Endothelial cell of umbilical vein (primary cell): Measurements from ENCODE around the gene TMEM273. TPM values are rescaled to one million over a fixed set of nuclear protein-coding genes. Genes with fewer than 3 reads are reported as not detected.

Experiments
- BruUV-seq: library from RNA; stranded (reverse); fragments of 400-500 nt; replicated peaks from 2 replicates; lab custom pipeline; 2021; lab: Mats Ljungman, UMichigan
- CTCF ChIA-PET: fragments of 300-600, 350-600 bp; sonication (Branson Sonifier 250); formaldehyde crosslinking; loops from one replicate; lab custom pipeline; 2021; ENCODE audit warnings: antibody characterized with exemption, inconsistent platforms; lab: Charles Lee
- POLR2A ChIA-PET: fragments of 300-600, 350-600 bp; sonication (Branson Sonifier 250); formaldehyde crosslinking; loops from one replicate; lab custom pipeline; 2021; ENCODE audit warnings: antibody characterized with exemption, inconsistent platforms; lab: Charles Lee
- DNase-seq: peaks from one replicate; pipeline ENCODE4 v3.0.0-alpha.2; 2011; ENCODE audit warnings: low read depth, low spot score
- FAIRE-seq: peaks from 2 replicates; lab custom pipeline; 2011; peaks lifted over from hg19 to GRCh38; lab: Jason Lieb, UNC
- H2AFZ ChIP-seq: 2 replicates; pipeline ENCODE4 v1.6.0; 2012; ENCODE audit warnings: low read depth, low read length, control low read depth, inconsistent platforms
- H3K27ac ChIP-seq: 2 replicates; pipeline ENCODE4 v1.5.1; 2011; ENCODE audit warnings: low read depth, mild to moderate bottlenecking, control low read depth, low read length, moderate library complexity; ENCODE audit not compliant: insufficient read depth
- H3K27me3 ChIP-seq, 2 experiments: 2 replicates each; pipeline versions ENCODE4 v1.6.0 to v1.6.1; 2011; ENCODE audit warnings: low read length in 2 of 2, mixed read lengths in 1 of 2; ENCODE audit not compliant: control insufficient read depth in 2 of 2, insufficient read depth in 2 of 2
- H3K36me3 ChIP-seq, 2 experiments: 2 replicates in 1 of 2; 3 replicates in 1 of 2; pipeline ENCODE4 v1.5.1; 2011; ENCODE audit warnings: low read length in 2 of 2, mild to moderate bottlenecking in 1 of 2, moderate library complexity in 1 of 2; ENCODE audit not compliant: control insufficient read depth in 2 of 2, insufficient read depth in 2 of 2; ENCODE audit errors: extremely low read depth in 1 of 2
- H3K4me1 ChIP-seq: 3 replicates; pipeline ENCODE4 v1.5.1; 2011; ENCODE audit warnings: mild to moderate bottlenecking, low read length; ENCODE audit not compliant: control insufficient read depth, insufficient read depth; ENCODE audit errors: extremely low read depth
- H3K4me2 ChIP-seq: 2 replicates; pipeline ENCODE4 v1.6.1; 2011; ENCODE audit warnings: low read length, control low read depth, mixed read lengths; ENCODE audit not compliant: insufficient read depth
- H3K4me3 ChIP-seq, 3 experiments: fragments of 200-600 bp in 1 of 3; sonication (generic), shearing (Covaris generic) in 1 of 3; replicated peaks in 1 of 3; 2 replicates each; pipeline ENCODE4 v1.5.1; 2011 to 2016; ENCODE audit warnings: control low read depth in 3 of 3, low read length in 3 of 3, mild to moderate bottlenecking in 2 of 3, inconsistent platforms in 1 of 3, low read depth in 1 of 3, moderate library complexity in 1 of 3; ENCODE audit not compliant: insufficient read depth in 1 of 3
- H3K79me2 ChIP-seq: 2 replicates; pipeline ENCODE4 v1.6.0; 2012; ENCODE audit warnings: low read length, inconsistent platforms; ENCODE audit not compliant: control insufficient read depth, insufficient read depth
- H3K9ac ChIP-seq: replicated peaks from 2 replicates; pipeline ENCODE3; 2011; ENCODE audit warnings: low read length, control low read depth; ENCODE audit not compliant: insufficient read depth; ENCODE audit errors: extremely low read depth
- H3K9me1 ChIP-seq: replicated peaks from 3 replicates; pipeline ENCODE4 v1.6.0; 2011; ENCODE audit warnings: mild to moderate bottlenecking, low read length; ENCODE audit not compliant: control insufficient read depth, insufficient read depth; ENCODE audit errors: extremely low read depth
- H3K9me3 ChIP-seq: replicated peaks from 2 replicates; pipeline ENCODE4 v1.5.1; 2012; ENCODE audit warnings: low read length, inconsistent platforms; ENCODE audit not compliant: control insufficient read depth, insufficient read depth
- H4K20me1 ChIP-seq: replicated peaks from 2 replicates; pipeline ENCODE3; 2011; ENCODE audit warnings: mild to moderate bottlenecking, low read length; ENCODE audit not compliant: control insufficient read depth, insufficient read depth; ENCODE audit errors: extremely low read depth
- EZH2 ChIP-seq: IDR thresholded peaks from 2 replicates; pipeline ENCODE4 v1.6.1; 2012; ENCODE audit warnings: borderline replicate concordance, low read depth, mild to moderate bottlenecking, moderate library complexity, low read length, inconsistent platforms; ENCODE audit not compliant: severe bottlenecking
- FOS ChIP-seq: IDR thresholded peaks from 2 replicates; pipeline ENCODE4 v1.6.1; 2011; ENCODE audit warnings: mild to moderate bottlenecking, low read length, moderate library complexity, borderline replicate concordance; ENCODE audit not compliant: insufficient read depth
- JUN ChIP-seq: IDR thresholded peaks from 2 replicates; pipeline ENCODE4 v1.6.1; 2011; ENCODE audit warnings: borderline replicate concordance, low read depth; ENCODE audit not compliant: insufficient read length, insufficient read depth
- MYC ChIP-seq: IDR thresholded peaks from one replicate; pipeline ENCODE4 v1.6.1; 2011; ENCODE audit warnings: mild to moderate bottlenecking, low read depth, low read length
- POLR2AphosphoS5 ChIP-seq: IDR thresholded peaks from 2 replicates; pipeline ENCODE4 v1.6.1; 2012; ENCODE audit warnings: low read depth, mild to moderate bottlenecking, control low read depth, low read length, moderate library complexity; ENCODE audit not compliant: insufficient read depth
- dilution Hi-C: fragments of 300-500 bp; cut with MboI; formaldehyde crosslinking; loops from one replicate; pipeline ENCODE4 v1.15.0; 2019; ENCODE audit warnings: low sequenced_read_pairs; ENCODE audit not compliant: extremely low pct_ligation_motif_present
- intact Hi-C: fragments of 100-400 bp; cut with micrococcal nuclease; formaldehyde crosslinking; loops from one replicate; pipeline ENCODE4 v1.10.0; 2022
- polyA plus RNA-seq, 4 experiments: library from polyadenylated mRNA; depleted of rRNA in 3 of 4; stranded (reverse) in 3 of 4; unstranded in 1 of 4; fragments of >200 nt; gene quantifications; 2 replicates each; pipeline versions ENCODE4 v1.2.1 to v1.2.3, GENCODE V29; 2011 to 2012; ENCODE audit warnings: missing spikeins in 1 of 4
- total RNA-seq: library from RNA; stranded (reverse); gene quantifications from 2 replicates; pipeline ENCODE4 v1.2.3, GENCODE V29; 2021
- TF ChIP-seq, protein P1 (sequence below), 2 donors: IDR thresholded peaks; 1 replicate in 1 of 2; 2 replicates in 1 of 2; pipeline ENCODE4 v1.5.1; 2011; ENCODE audit warnings: low read length in 2 of 2, mild to moderate bottlenecking in 2 of 2, moderate library complexity in 2 of 2, control low read depth in 1 of 2, inconsistent platforms in 1 of 2, low read depth in 1 of 2; ENCODE audit not compliant: insufficient read depth in 1 of 2; ENCODE audit errors: extremely low read depth in 1 of 2

The TMEM273 gene
- total and polyA plus RNA-seq, 2 donors (not counting 3 experiments of a cell fraction or from before 2014, with no cell fraction given) = 1.9 to 3.7 TPM

DNA sequence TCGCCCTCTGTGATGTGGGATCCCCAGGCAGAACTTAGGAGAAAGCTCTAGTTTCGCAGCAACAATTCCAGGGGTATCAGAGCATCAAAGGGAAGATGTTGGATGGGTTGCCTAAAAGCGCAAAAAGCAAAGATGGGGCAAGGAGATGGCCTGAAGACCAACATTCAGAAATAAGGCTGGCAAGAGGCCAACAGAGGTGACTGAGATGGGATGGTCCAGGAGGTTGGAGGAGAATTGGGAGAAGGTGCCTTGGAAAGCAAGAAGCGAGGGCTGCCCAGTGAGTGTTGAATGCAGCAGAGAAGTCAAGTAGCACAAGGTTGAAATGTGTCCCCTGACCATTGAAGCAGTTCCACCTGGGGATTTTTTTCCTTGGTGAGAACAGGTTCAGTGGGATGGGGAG lies 38.4 kb upstream of the TMEM273 start:
- no peak for TF ChIP-seq FOS
- no peak for TF ChIP-seq EZH2
- no peak for TF ChIP-seq POLR2AphosphoS5
- FAIRE-seq = no peak
- POLR2A ChIA-PET = no interaction called here
- Histone ChIP-seq H3K27ac (no peak overlapping the region), H2AFZ (no peak overlapping the region), H3K27me3 (no peaks in the 10 kb centered on the region), H3K4me1 (no peaks in the 10 kb centered on the region), H4K20me1 (no peaks in the 10 kb centered on the region), H3K36me3 (no peaks in the 10 kb centered on the region), H3K9me1 (no peaks in the 10 kb centered on the region), H3K4me3 (no peak overlapping the region), H3K79me2 (no peaks in the 10 kb centered on the region), H3K9ac (no peak overlapping the region), H3K4me2 (no peak overlapping the region), H3K9me3 (no peaks in the 10 kb centered on the region)
- intact Hi-C loops (no loop called here), dilution Hi-C loops (no loop called here)
- no peak for DNase-seq
- BruUV-seq = no TSS peak
- CTCF ChIA-PET = no interaction called here

DNA sequence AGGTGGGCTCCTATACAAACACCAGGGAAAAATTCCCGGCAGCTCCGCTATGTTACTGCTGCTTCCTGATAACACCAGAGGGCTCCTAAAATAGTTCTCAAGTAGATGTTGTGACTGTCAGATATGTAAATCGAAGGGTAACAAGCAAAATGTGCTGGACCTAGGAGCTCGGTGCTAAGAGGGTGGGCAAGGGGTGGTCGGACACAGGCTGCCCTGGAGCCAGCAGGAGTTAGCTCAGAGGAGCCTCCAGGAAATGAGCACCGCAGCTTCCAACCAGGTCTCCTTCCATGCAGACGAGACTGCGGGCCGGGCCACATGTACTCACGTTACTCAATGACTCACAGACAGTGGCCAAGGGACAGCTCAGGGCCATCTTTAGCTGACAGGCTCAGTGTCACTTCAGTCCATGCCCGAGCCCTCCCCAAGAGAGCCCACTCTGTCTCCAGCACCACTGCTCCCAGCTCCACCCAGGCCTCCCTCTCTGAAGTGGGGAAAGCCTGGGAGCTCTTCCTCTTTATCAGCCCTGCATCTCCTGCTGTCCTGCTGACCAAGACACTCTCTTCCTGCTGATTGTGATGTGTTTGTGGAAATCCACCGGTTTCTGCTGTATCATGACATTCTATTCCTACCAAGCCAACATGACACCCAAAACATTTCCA lies 37.2 kb upstream of the TMEM273 start:
- ChIA-PET CTCF (no interaction called here), POLR2A (no interaction called here)
- Histone ChIP-seq H3K9me3 (no peaks in the 10 kb centered on the region), H4K20me1 (no peaks in the 10 kb centered on the region), H3K27ac (no peak overlapping the region), H3K79me2 (no peaks in the 10 kb centered on the region), H3K36me3 (no peaks in the 10 kb centered on the region), H3K4me2 (no peak overlapping the region), H3K4me1 (no peaks in the 10 kb centered on the region), H3K27me3 (no peaks in the 10 kb centered on the region), H3K4me3 (no peak overlapping the region), H3K9me1 (no peaks in the 10 kb centered on the region), H3K9ac (no peak overlapping the region), H2AFZ (no peak overlapping the region)
- dilution Hi-C loops (no loop called here), intact Hi-C loops (no loop called here)
- no peak for DNase-seq
- no TSS peak for BruUV-seq
- no peak for FAIRE-seq
- TF ChIP-seq, protein P1, sequence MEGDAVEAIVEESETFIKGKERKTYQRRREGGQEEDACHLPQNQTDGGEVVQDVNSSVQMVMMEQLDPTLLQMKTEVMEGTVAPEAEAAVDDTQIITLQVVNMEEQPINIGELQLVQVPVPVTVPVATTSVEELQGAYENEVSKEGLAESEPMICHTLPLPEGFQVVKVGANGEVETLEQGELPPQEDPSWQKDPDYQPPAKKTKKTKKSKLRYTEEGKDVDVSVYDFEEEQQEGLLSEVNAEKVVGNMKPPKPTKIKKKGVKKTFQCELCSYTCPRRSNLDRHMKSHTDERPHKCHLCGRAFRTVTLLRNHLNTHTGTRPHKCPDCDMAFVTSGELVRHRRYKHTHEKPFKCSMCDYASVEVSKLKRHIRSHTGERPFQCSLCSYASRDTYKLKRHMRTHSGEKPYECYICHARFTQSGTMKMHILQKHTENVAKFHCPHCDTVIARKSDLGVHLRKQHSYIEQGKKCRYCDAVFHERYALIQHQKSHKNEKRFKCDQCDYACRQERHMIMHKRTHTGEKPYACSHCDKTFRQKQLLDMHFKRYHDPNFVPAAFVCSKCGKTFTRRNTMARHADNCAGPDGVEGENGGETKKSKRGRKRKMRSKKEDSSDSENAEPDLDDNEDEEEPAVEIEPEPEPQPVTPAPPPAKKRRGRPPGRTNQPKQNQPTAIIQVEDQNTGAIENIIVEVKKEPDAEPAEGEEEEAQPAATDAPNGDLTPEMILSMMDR (IDR thresholded peaks at IDR 0.05; ENCODE audit: extremely low read depth in 1 of 2, insufficient read depth in 1 of 2, low read depth in 1 of 2, low read length in 2 of 2) = no peak
- no peak for TF ChIP-seq JUN
- no peak for TF ChIP-seq MYC
- TF ChIP-seq EZH2 = no peak
- TF ChIP-seq FOS = no peak
